GM10248 (cell line): ENCODE results near the gene THOP1.

Source experiments
- CTCF ChIA-PET: fragments of 300-600 bp; sonication (Branson Sonifier 250); formaldehyde crosslinking; extraction: SDS; loops from one replicate; lab custom pipeline; 2021; ENCODE audit warnings: antibody characterized with exemption; lab: Yijun Ruan, JAX
- POLR2A ChIA-PET: fragments of 350-650 bp; sonication (Branson Sonifier 250); formaldehyde crosslinking; extraction: SDS; loops from one replicate; lab custom pipeline; 2020; ENCODE audit warnings: antibody characterized with exemption; lab: Yijun Ruan, JAX
- DNase-seq: peaks from one replicate; pipeline ENCODE4 v3.0.0; 2012; ENCODE audit errors: extremely low spot score
- CTCF ChIP-seq: IDR thresholded peaks from 2 replicates; pipeline ENCODE4 v1.5.1; 2012; ENCODE audit warnings: mild to moderate bottlenecking, low read depth; ENCODE audit errors: extremely low read depth, missing control alignments, control extremely low read depth

THOP1 gene

GRCh38 chr19:2809387-2810140 lies 24.3 kb downstream of the THOP1 start:
- DNase-seq: no peak
- ChIA-PET POLR2A (no interaction called here), CTCF (no interaction called here)
- no peak for TF ChIP-seq CTCF

- ChIA-PET CTCF (interaction anchor here (1.0 kb wide), 1 partner anchor 77 kb away, joined by 3 read pairs; no protein-coding TSS in a partner anchor), POLR2A (no interaction called here)
- DNase-seq: no peak
- no peak for TF ChIP-seq CTCF
Observed at GRCh38 chr19:2810141-2811091, 25.1 kb downstream of the THOP1 start.

- CTCF ChIA-PET: interaction anchor here (1.0 kb wide), 1 partner anchor 76 kb away, joined by 3 read pairs; no protein-coding TSS in a partner anchor
- POLR2A ChIA-PET: no interaction called here
- no peak for DNase-seq
- no peak for TF ChIP-seq CTCF
Observed at GRCh38 chr19:2811221-2811722, 26.0 kb downstream of the THOP1 start.

- ChIA-PET POLR2A (no interaction called here), CTCF (no interaction called here)
- no peak for TF ChIP-seq CTCF
- DNase-seq: no peak
Observed at GRCh38 chr19:2811735-2812413, 26.6 kb downstream of the THOP1 start.

GRCh38 chr19:2812414-2813234 lies 27.3 kb downstream of the THOP1 start:
- DNase-seq: no peak
- TF ChIP-seq CTCF: no peak
- POLR2A ChIA-PET: no interaction called here
- CTCF ChIA-PET: no interaction called here
